HG03064 (cell line): ENCODE data around the gene IL12A.
A peak's percentile ranks its signal among the peaks of the same experiment; 100 is the strongest.

Source experiments
- ATAC-seq: cut with Tn5 transposase; IDR thresholded peaks from one replicate; pipeline ENCODE4 v1.9.1; 2021; ENCODE audit warnings: low read depth; ENCODE audit not compliant: unreplicated experiment

The IL12A gene

GRCh38 chr3:159989973-159990846 lies 1.6 kb downstream of the IL12A start:
- no peak for ATAC-seq

- no peak for ATAC-seq
Measured at GRCh38 chr3:159991591-159991990, 3.0 kb downstream of the IL12A start.

- no peak for ATAC-seq
Measured at GRCh38 chr3:159992589-159992988, 4.0 kb downstream of the IL12A start.

- ATAC-seq = no peak
Measured at GRCh38 chr3:159994182-159994581, 5.5 kb downstream of the IL12A start.

- ATAC-seq = no peak
Measured at GRCh38 chr3:159995091-159995490, 6.5 kb downstream of the IL12A start.

- ATAC-seq = no peak
Measured at GRCh38 chr3:159996018-159996417, 7.4 kb downstream of the IL12A start.

- ATAC-seq = no peak
Measured at GRCh38 chr3:159996959-159997358, 8.3 kb downstream of the IL12A start.

GRCh38 chr3:160001148-160001760 lies 12.6 kb downstream of the IL12A start:
- no peak for ATAC-seq

- ATAC-seq = no peak
Measured at GRCh38 chr3:160001850-160002623, 13.4 kb downstream of the IL12A start.

- ATAC-seq = peak; percentile 62
Measured at GRCh38 chr3:160003520-160004128, 15.0 kb downstream of the IL12A start.

- ATAC-seq = no peak
Measured at GRCh38 chr3:160005004-160005403, 16.4 kb downstream of the IL12A start.

- no peak for ATAC-seq
Measured at GRCh38 chr3:160006282-160007163, 17.9 kb downstream of the IL12A start.

GRCh38 chr3:160008961-160009360 lies 20.3 kb downstream of the IL12A start:
- ATAC-seq = no peak

- ATAC-seq = no peak
Measured at GRCh38 chr3:160009525-160009924, 20.9 kb downstream of the IL12A start.

GRCh38 chr3:160010578-160010977 lies 21.9 kb downstream of the IL12A start:
- peak; percentile 69 for ATAC-seq

GRCh38 chr3:160012108-160012507 lies 23.5 kb downstream of the IL12A start:
- ATAC-seq = peak; percentile 56

- no peak for ATAC-seq
Measured at GRCh38 chr3:160016972-160017371, 28.3 kb downstream of the IL12A start.

- no peak for ATAC-seq
Measured at GRCh38 chr3:160018959-160019358, 30.3 kb downstream of the IL12A start.

- ATAC-seq = no peak
Measured at GRCh38 chr3:160020057-160020711, 31.5 kb downstream of the IL12A start.
